IPS-11a (cell line): ENCODE data around the gene LMOD2.

Source experiments
- H3K4me3 ChIP-seq: one replicate; pipeline ENCODE4 v1.5.1; 2013; ENCODE audit warnings: low read depth, low read length, control low read depth

The LMOD2 gene

DNA sequence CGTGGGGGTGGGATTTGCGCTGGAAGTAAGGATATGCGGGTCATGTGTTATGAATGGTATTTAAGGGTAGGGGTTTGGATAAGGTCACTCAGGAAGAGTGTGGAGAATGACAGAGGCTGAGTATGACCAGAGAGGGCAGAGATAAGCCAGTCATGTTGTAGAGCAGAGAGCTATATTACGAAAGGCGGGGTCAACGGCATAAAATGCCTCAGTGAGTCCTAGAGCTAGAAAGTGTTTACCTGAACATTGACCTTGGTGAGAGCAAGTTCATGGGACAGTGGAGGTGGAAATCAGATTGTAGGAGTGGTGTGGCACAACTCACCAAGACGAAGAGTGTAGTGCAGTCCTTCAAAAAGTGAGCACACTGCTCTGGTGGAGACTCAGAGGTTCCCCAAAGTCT, 13.8 kb downstream of the LMOD2 start:
- no peak overlapping the region for H3K4me3 ChIP-seq

DNA sequence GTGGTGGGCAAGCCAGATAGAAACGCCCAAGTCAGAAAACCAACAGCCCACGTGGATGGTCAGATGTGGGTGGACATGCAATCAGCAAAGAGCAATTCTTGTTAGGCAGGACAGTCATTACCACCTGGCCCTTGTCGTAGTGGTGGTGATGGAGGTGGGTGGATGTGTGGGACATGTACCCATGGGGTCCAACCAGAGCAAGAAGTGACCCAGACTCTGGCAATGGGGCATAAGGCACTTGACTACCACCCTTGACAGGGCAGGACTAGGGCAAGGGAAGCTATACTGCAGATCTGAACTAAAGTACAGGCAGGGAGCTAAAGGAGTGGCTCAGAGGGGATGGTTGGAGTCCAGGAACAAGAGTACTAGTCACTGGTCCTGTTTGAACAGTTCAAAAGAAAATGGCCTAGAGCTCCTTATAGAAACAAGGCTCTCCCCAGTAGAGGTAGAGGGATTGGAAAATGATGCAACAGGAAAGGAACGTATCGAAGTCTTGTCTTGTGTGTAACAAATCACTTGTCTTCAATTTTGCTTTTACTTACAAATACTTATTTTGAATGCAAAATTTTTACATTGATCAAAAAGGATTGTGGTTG, 17.6 kb downstream of the LMOD2 start:
- no peak overlapping the region for H3K4me3 ChIP-seq

- no peak overlapping the region for H3K4me3 ChIP-seq
Observed at GRCh38 chr7:123673752-123674398, 18.2 kb downstream of the LMOD2 start.

DNA sequence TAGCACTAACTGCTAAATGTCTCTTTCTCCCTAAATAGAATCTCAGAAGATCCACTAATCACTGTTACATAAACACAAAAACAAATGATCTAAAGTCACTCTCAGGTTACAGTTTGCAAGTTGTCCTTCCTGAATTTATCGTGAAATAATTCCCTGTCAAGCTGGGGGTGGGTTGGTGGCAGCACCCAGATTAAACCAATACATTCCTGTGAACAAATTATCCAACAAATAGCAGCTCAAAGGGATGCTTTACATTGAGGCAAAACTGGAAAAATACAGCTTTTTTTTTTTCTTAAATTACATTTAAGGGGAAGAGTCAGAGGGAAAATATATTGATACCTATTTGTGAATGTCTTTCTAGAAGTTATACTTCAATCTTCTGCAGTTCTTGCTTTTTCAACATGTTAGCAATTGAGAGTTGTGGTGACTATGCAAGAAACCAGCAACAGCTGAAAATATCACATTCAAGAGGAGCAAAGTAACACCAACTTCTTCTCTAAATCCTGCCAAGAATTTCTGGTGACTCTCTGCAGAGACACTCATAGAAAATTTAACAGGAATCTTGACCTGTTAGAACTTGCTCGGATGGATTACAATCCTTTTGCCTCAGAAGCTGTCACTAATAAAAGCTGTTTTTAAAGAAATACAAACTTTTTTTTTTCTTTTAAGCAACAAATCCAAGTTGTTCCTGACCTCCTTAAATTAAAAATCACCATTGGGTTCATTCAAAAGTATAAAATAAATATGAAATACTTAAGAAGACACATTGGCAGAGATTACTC, 18.9 kb downstream of the LMOD2 start:
- no peak overlapping the region for H3K4me3 ChIP-seq

GRCh38 chr7:123675181-123675473, 19.5 kb downstream of the LMOD2 start:
- no peak overlapping the region for H3K4me3 ChIP-seq

GRCh38 chr7:123677061-123677715, 21.5 kb downstream of the LMOD2 start:
- H3K4me3 ChIP-seq, result no peak overlapping the region

DNA sequence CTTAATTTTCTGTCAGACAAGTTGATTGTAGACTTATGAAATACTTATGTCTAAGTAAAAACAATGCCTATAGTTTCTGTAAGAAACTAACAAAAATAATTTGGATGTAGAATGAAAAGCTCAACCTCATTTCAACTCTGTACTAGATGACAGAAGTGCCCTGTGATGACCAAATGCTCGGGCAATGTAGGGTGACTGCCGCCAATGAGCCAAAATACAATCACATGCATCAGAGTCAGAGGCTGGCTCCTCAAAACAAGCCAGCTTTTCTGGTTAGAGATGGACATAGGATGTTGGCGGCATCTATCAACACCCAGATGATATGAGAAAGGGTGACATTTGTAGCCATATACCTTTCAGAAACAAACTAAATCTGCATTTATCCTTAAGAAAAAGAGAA, 23.9 kb downstream of the LMOD2 start:
- H3K4me3 ChIP-seq, result no peak overlapping the region

- no peak overlapping the region for H3K4me3 ChIP-seq
Observed at GRCh38 chr7:123680580-123680979, 24.9 kb downstream of the LMOD2 start.

- H3K4me3 ChIP-seq, result no peak overlapping the region
Observed at GRCh38 chr7:123681561-123681960, 25.9 kb downstream of the LMOD2 start.

DNA sequence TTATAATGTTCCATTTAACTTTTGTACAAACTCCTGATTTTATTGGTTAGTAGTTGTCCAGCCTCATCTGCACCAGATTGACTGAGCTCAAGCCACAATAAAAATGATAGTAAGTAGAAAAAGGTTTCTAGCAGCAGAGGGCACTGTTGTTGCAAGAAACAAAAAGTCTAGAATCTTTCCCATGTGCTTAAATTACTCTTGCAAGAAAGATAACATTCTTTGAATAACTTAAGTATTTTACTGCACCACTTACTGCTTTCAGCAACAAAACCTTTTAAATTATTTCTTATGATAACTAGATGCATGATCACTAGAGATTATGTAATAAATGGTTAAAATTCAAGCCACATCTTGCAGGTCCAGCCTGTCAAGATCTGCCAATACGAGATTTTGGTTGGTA, 27.0 kb downstream of the LMOD2 start:
- no peak overlapping the region for H3K4me3 ChIP-seq

GRCh38 chr7:123687161-123687560, 31.5 kb downstream of the LMOD2 start:
- H3K4me3 ChIP-seq, result no peak overlapping the region

- no peak overlapping the region for H3K4me3 ChIP-seq
Observed at GRCh38 chr7:123687727-123688126, 32.1 kb downstream of the LMOD2 start.

DNA sequence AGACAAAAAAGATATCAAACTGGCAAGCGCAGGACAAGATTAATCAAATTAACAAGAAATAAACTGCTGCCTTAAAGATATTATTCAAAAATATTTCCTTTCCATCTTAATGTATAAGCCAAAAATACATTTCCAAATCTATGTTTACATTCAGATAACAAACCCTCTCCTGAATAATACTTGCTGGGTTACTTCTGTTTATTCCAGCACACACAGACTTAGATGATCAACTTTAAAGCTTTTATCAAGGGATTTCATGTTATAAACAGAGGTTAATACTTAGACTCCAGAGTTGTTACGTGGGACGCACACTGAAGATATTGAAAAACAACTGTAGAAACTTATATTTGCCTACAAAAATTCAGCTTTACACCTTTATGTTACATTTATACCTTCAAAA, 33.6 kb downstream of the LMOD2 start:
- H3K4me3 ChIP-seq, result no peak overlapping the region

- H3K4me3 ChIP-seq, result no peak overlapping the region
Observed at GRCh38 chr7:123690550-123690949, 34.9 kb downstream of the LMOD2 start.

- no peak overlapping the region for H3K4me3 ChIP-seq
Observed at GRCh38 chr7:123692471-123692877, 36.8 kb downstream of the LMOD2 start.

- H3K4me3 ChIP-seq, result no peak overlapping the region
Observed at GRCh38 chr7:123695944-123696677, 40.4 kb downstream of the LMOD2 start.

GRCh38 chr7:123705211-123705901, 49.7 kb downstream of the LMOD2 start:
- no peak overlapping the region for H3K4me3 ChIP-seq

DNA sequence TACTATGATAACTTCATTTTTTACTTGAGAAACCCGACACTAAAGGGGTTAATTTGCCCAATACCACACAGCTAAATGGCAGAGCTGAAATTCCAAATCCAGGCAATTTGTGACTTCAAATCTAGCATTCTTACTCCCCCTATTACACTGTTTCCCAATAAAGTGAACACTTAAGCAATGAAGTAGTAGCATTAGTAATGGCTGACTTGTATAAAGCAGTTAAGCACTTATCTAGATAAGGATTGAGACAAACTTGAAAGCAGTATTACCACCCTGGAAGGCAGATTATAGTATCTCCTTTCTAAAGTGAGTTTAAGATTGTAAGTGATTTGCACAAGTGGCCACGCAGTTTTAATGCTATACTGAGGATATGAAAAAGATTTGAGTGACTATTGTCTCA, 53.9 kb downstream of the LMOD2 start:
- no peak overlapping the region for H3K4me3 ChIP-seq

DNA sequence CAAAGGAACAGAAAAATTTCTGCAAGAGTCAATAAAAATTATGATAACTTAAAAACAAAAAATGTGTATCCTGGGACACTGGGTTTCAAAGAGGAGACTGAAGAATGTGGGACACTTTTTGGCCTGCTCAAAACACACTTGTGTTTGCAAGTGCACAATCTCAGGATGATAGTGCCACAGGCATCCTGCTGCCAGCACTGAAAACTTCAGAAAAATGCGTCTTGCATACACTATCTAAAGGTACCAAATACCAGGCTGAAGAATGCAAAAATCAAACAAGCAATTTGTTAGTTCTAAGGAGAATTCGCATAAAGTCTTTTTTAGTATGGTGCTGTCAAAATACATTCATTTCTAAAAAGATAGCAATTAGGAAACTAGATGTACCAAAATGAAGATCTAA, 55.0 kb downstream of the LMOD2 start:
- H3K4me3 ChIP-seq, result no peak overlapping the region

DNA sequence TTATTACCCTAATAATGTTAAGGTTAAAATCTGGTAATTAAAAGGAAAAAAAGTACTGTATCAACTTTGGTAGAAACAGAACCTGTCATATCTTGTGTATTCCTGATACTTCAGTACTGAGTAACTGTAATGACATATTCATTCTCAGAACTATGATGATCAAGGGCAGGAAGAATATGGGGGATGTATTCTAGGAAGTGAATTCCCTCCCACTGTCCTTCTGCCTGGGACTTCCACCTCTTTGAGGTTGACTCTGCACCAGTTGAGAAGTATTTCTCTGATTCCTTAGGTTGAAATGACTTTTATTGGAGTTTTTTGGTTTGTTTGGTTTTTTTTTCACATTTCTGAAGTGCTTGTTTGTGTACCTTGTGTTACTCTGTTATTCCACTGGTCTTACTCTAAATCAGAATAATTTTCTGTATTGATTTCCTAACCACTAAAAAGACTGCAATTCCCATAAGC, 56.2 kb downstream of the LMOD2 start:
- no peak overlapping the region for H3K4me3 ChIP-seq

GRCh38 chr7:123712619-123713018, 57.0 kb downstream of the LMOD2 start:
- H3K4me3 ChIP-seq, result no peak overlapping the region
